GM10248 (cell line): ENCODE results near the gene ROS1.
"Not testable (repeated sequence)": the region's sequence is repeated elsewhere in the genome, so short reads cannot be mapped to it uniquely, and the experiment has no call there.

Experiments used
- CTCF ChIA-PET: fragments of 300-600 bp; sonication (Branson Sonifier 250); formaldehyde crosslinking; extraction: SDS; loops from one replicate; lab custom pipeline; 2021; ENCODE audit warnings: antibody characterized with exemption; lab: Yijun Ruan, JAX
- POLR2A ChIA-PET: fragments of 350-650 bp; sonication (Branson Sonifier 250); formaldehyde crosslinking; extraction: SDS; loops from one replicate; lab custom pipeline; 2020; ENCODE audit warnings: antibody characterized with exemption; lab: Yijun Ruan, JAX
- DNase-seq: peaks from one replicate; pipeline ENCODE4 v3.0.0; 2012; ENCODE audit errors: extremely low spot score
- CTCF ChIP-seq: IDR thresholded peaks from 2 replicates; pipeline ENCODE4 v1.5.1; 2012; ENCODE audit warnings: mild to moderate bottlenecking, low read depth; ENCODE audit errors: extremely low read depth, missing control alignments, control extremely low read depth

ROS1 gene

GRCh38 chr6:117451671-117452070, 25.9 kb upstream of the ROS1 start:
- CTCF ChIA-PET: interaction anchor here (0.7 to 6.7 kb wide), 9 partner anchors 13 to 378 kb away, joined by 3 to 58 read pairs (median 3); no protein-coding TSS in a partner anchor

GRCh38 chr6:117449549-117450439, 24.1 kb upstream of the ROS1 start:
- peak; percentile 21 for DNase-seq
- TF ChIP-seq CTCF: peak; percentile 55
- POLR2A ChIA-PET: no interaction called here
- CTCF ChIA-PET: interaction anchor here (0.6 to 6.7 kb wide), 49 partner anchors 8 to 388 kb away, joined by 3 to 58 read pairs (median 4); partner anchors contain the start of gene DCBLD1

More at GRCh38 chr6:117451671-117452070, 25.9 kb upstream of the ROS1 start:
- POLR2A ChIA-PET: no interaction called here
- DNase-seq: no peak
- TF ChIP-seq CTCF: no peak

- ChIA-PET POLR2A (no interaction called here), CTCF (interaction anchor here (0.8 to 6.7 kb wide), 26 partner anchors 8 to 389 kb away, joined by 3 to 58 read pairs (median 4); partner anchors contain the start of gene DCBLD1)
- no peak for TF ChIP-seq CTCF
- no peak for DNase-seq
These were observed 23.2 kb upstream of the ROS1 start for GRCh38 chr6:117448732-117449485.

DNA sequence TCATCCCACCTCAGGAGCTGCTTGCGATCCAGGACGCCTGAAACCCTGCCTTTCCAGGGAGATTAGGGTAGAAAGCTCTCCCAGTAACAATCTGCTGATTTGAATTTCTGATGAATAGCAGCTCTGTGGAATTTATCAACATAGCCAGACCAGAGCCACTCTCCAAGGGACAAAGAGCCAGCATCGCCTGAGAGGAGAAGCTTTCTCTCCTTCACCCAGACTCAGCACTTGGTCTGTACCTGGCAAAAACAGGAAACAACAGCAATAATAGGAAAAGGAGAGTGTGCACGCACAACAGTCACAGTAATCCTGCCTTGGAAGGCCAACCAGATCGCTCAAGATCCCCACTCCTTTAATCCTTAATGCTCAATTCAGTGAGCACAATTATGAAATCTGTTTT, 22.3 kb upstream of the ROS1 start:
- DNase-seq: no peak
- ChIA-PET POLR2A (no interaction called here), CTCF (interaction anchor here (1.0 to 6.7 kb wide), 4 partner anchors 31 to 382 kb away, joined by 3 to 58 read pairs (median 36); no protein-coding TSS in a partner anchor)
- no peak for TF ChIP-seq CTCF

DNA sequence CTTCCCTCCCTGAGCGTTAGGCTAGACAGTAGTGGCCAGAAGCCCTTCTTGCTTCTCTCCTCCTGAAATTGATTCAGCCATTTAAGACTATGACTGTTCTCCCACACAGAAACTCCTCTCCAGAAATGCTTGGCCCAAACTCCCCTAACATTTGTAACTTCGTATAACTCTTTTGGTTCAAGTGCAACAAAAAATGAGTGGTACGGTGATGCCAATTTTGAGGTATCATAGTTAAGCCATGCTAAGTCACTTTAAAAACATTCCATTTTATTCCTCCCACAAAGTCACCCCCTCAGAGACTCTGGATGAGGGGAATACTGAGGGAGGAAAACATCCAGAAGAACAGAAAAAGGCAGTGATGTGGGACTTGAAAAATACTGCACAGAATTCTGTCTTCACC, 21.1 kb upstream of the ROS1 start:
- ChIA-PET POLR2A (no interaction called here), CTCF (interaction anchor here (6.7 kb wide), 1 partner anchor 159 kb away, joined by 58 read pairs; no protein-coding TSS in a partner anchor)
- TF ChIP-seq CTCF: no peak

DNA sequence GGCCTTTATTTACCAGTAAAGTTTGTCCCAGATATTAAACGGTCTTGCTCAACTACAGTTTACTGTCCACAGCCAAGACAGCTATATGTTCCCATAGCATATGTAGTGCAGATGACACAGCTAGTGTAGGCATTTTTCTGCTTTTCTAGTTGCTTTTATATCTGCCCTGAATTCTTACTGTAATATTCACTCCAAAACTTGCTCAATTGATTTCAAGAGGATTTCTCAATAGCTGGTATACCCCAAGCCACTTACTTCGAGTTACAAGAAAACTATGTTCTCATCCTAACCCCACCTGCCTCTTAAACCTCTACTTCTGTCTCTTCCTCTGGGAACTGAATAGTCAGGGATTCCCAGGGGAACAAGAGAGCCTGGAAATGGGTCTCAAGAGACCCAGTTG, 18.9 kb upstream of the ROS1 start:
- no peak for DNase-seq
- ChIA-PET CTCF (interaction anchor here (0.7 to 1.3 kb wide), 7 partner anchors 12 to 385 kb away, joined by 3 to 4 read pairs (median 3); no protein-coding TSS in a partner anchor), POLR2A (no interaction called here)
- no peak for TF ChIP-seq CTCF

More for the DNA sequence above, 21.1 kb upstream of the ROS1 start:
- DNase-seq: no peak

DNA sequence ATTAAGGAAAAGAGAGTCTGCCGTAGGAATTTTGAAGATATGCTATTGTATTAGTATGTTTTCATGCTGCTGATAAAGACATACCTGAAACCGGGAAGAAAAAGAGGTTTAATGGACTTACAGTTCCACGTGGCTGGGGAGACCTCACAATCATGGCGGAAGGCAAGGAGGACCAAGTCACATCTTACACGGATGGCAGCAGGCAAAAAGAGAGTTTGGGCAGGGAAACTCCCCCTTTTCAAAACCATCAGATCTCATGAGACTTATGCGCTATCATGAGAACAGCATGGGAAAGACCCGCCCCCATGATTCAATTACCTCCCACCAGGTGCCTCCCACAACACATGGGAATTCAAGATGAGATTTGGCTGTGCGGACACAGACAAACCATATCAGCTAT, 16.6 kb upstream of the ROS1 start:
- POLR2A ChIA-PET, CTCF ChIA-PET, DNase-seq: not testable (repeated sequence)
